ENCODE results near the gene C19orf25. TPM values are rescaled to one million over a fixed set of nuclear protein-coding genes. Genes with fewer than 3 reads are reported as not detected.

The C19orf25 gene
- total and polyA plus RNA-seq, 9 of the 15 experiments (the other 6 are each of a cell fraction or from before 2014, with no cell fraction given), result 0.79 to 96.0 (median 36.1) TPM

GRCh38 chr19:1478934-1479707, at the start of gene C19orf25 (continued):
- TF ChIP-seq CREM (IDR thresholded peaks at IDR 0.05; ENCODE audit: low read depth), result peak; percentile 84
- TF ChIP-seq SNAPC5 (CRISPR knock-in tag; IDR thresholded peaks at IDR 0.05), result no peak
- TF ChIP-seq PPARD (CRISPR knock-in tag; IDR thresholded peaks at IDR 0.05), result no peak
- TF ChIP-seq ZEB2 (IDR thresholded peaks at IDR 0.05), result 0 out of 2 replicates have a peak, but pooled peaks have one; percentile 11
- peak; percentile 92 for TF ChIP-seq MTA3 (IDR thresholded peaks at IDR 0.05; ENCODE audit: borderline replicate concordance)
- no peak for TF ChIP-seq CSDE1 (IDR thresholded peaks at IDR 0.05)
- peak in 1 of 2 experiments; percentile 87; a peak in 2 of 4 replicates for TF ChIP-seq ZNF639 (CRISPR knock-in tag; conservative IDR thresholded peaks at IDR 0.05 in 1 of 2, IDR thresholded peaks at IDR 0.05 in 1 of 2)
- TF ChIP-seq TAF7 (tag; IDR thresholded peaks at IDR 0.05), result peak; percentile 58; the same call in 1 of the 2 replicates
- no peak for TF ChIP-seq ZNF695 (CRISPR knock-in tag; IDR thresholded peaks at IDR 0.05)
- TF ChIP-seq PTRF (tag; IDR thresholded peaks at IDR 0.05), result no peak
- no peak for TF ChIP-seq ZNF431 (CRISPR knock-in tag; IDR thresholded peaks at IDR 0.05)
- peak; percentile 71 for TF ChIP-seq DPF2 (IDR thresholded peaks at IDR 0.05)
- peak; percentile 87 for TF ChIP-seq LCOR (CRISPR knock-in tag; IDR thresholded peaks at IDR 0.05)
- 0 out of 2 replicates have a peak, but pooled peaks have one; percentile 61 for TF ChIP-seq TRIM28 (IDR thresholded peaks at IDR 0.05)
- TF ChIP-seq PTTG1 (tag; IDR thresholded peaks at IDR 0.05; ENCODE audit: low read depth), result no peak
- no peak for TF ChIP-seq CBX5 (IDR thresholded peaks at IDR 0.05; ENCODE audit: borderline replicate concordance, low read depth)
- no peak for TF ChIP-seq PBX2 (CRISPR knock-in tag; IDR thresholded peaks at IDR 0.05; ENCODE audit: low read depth)
- TF ChIP-seq PBX2 (tag; conservative IDR thresholded peaks at IDR 0.05; ENCODE audit: low read depth), result peak; percentile 90
- no peak for TF ChIP-seq FOXM1 (IDR thresholded peaks at IDR 0.05; ENCODE audit: low read depth)
- TF ChIP-seq FOXM1 (CRISPR knock-in tag; IDR thresholded peaks at IDR 0.05; ENCODE audit: low read depth), result peak; percentile 80; the same call in 1 of the 2 replicates
- peak; percentile 85 for TF ChIP-seq BCOR (IDR thresholded peaks at IDR 0.05)
- no peak for TF ChIP-seq ARID3A (IDR thresholded peaks at IDR 0.05; ENCODE audit: borderline replicate concordance, low read depth, low read length)
- peak; percentile 78 for TF ChIP-seq KLF13 (tag; IDR thresholded peaks at IDR 0.05; ENCODE audit: borderline replicate concordance, low read depth)
- peak in 1 of 2 experiments; percentile 88; a peak in 1 of 4 replicates for TF ChIP-seq KDM4B (IDR thresholded peaks at IDR 0.05; ENCODE audit: borderline replicate concordance in 2 of 2, low read depth in 1 of 2)

Measured in K562 (cell line).